Activated T-helper 1 cell treated with Interleukin-2 at 50 U/mL for 16 hours (primary cell): Measurements from ENCODE around the gene GADL1.

Source experiments
- DNase-seq: peaks from one replicate; pipeline ENCODE4 v3.0.0-alpha.2; 2020; ENCODE audit warnings: low read depth

GADL1 gene

GRCh38 chr3:30875505-30875904 lies 19.0 kb downstream of the GADL1 start:
- no peak for DNase-seq

GRCh38 chr3:30873671-30874070 lies 20.8 kb downstream of the GADL1 start:
- no peak for DNase-seq

GRCh38 chr3:30872879-30873278 lies 21.6 kb downstream of the GADL1 start:
- DNase-seq: no peak

- DNase-seq: no peak
These were observed 22.7 kb downstream of the GADL1 start for GRCh38 chr3:30871720-30872119.

- DNase-seq: no peak
These were observed 29.6 kb downstream of the GADL1 start for GRCh38 chr3:30864836-30865235.

GRCh38 chr3:30864132-30864531 lies 30.3 kb downstream of the GADL1 start:
- no peak for DNase-seq

GRCh38 chr3:30862004-30862403 lies 32.5 kb downstream of the GADL1 start:
- DNase-seq: no peak

GRCh38 chr3:30858894-30859389 lies 35.5 kb downstream of the GADL1 start:
- DNase-seq: no peak

GRCh38 chr3:30855400-30856292 lies 38.8 kb downstream of the GADL1 start:
- DNase-seq: no peak

GRCh38 chr3:30852833-30853232 lies 41.6 kb downstream of the GADL1 start:
- no peak for DNase-seq

GRCh38 chr3:30848087-30848779 lies 46.2 kb downstream of the GADL1 start:
- no peak for DNase-seq

GRCh38 chr3:30847592-30847991 lies 46.9 kb downstream of the GADL1 start:
- no peak for DNase-seq

- DNase-seq: no peak
These were observed 48.9 kb downstream of the GADL1 start for GRCh38 chr3:30845606-30846005.

- DNase-seq: no peak
These were observed 50.6 kb downstream of the GADL1 start for GRCh38 chr3:30843877-30844276.

- no peak for DNase-seq
These were observed 58.3 kb downstream of the GADL1 start for GRCh38 chr3:30836141-30836540.

- DNase-seq: no peak
These were observed 58.8 kb downstream of the GADL1 start for GRCh38 chr3:30835667-30836066.

GRCh38 chr3:30832961-30833575 lies 61.4 kb downstream of the GADL1 start:
- DNase-seq: no peak

- DNase-seq: no peak
These were observed 67.4 kb downstream of the GADL1 start for GRCh38 chr3:30827080-30827479.

GRCh38 chr3:30826531-30826942 lies 67.9 kb downstream of the GADL1 start:
- no peak for DNase-seq

- no peak for DNase-seq
These were observed 75.2 kb downstream of the GADL1 start for GRCh38 chr3:30819067-30819798.

- no peak for DNase-seq
These were observed 80.7 kb downstream of the GADL1 start for GRCh38 chr3:30813734-30814133.
